ENCODE results near the gene NCKAP5.
"Not testable (repeated sequence)": the region's sequence is repeated elsewhere in the genome, so short reads cannot be mapped to it uniquely, and the experiment has no call there.

The NCKAP5 gene

DNA sequence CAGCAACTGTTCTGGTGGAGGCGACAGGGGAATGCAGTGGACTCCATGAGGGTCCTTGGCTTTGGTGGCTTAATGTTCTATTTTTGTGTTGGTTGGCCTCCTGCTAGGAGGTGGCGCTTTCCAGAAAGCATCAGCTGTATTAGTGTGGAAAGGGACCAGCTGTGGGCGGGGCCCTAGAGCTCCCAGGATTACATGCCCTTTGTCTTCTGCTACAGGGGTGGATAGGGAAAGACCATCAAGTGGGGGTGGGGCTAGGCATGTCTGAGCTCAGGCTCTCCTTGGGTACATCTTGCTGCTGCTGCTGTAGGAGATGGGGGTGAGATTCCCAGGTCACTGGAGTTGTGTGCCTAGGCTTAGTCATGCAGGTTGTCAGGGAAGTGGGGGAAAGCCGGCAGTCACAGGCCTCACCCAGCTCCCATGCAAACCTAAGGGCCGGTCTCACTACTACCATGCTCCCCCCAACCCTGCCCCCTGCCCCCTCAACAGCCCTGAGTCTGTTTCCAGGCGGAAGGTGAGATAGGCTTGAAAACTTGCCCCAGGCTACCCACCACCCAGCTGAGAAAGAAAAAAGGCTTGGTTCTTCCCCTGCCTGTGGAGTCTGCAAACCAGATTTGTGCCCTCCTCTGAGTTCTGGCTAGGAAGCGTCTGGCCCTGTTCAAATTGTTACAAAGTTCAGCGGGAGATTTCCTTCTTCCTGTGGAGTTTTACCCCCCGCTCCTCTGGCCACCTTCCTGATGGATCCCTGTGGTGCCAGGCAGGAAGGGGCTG, 756.9 kb downstream of the NCKAP5 start:
- Histone ChIP-seq H3K23ac (ENCODE audit: low read length) (no peak overlapping the region), H3K18ac (ENCODE audit: low read length) (no peak overlapping the region), H3K36me3 (ENCODE audit: control insufficient read depth in 1 of 2, insufficient read depth in 2 of 2, low read length in 2 of 2) (no peaks in the 10 kb centered on the region), H3K4me3 (ENCODE audit: low read depth, low read length) (no peak overlapping the region), H3K79me2 (ENCODE audit: control insufficient read depth, insufficient read depth, low read length, poor library complexity) (no peaks in the 10 kb centered on the region), H4K8ac (ENCODE audit: low read depth, low read length) (no peak overlapping the region), H3K9ac (ENCODE audit: low read length) (no peak overlapping the region), H3K79me1 (ENCODE audit: low read length) (peaks cover 2% of the 10 kb centered on the region), H4K91ac (ENCODE audit: low read depth, low read length) (no peak overlapping the region), H3K27me3 (ENCODE audit: insufficient read depth, low read length) (no peaks in the 10 kb centered on the region), H2AFZ (ENCODE audit: insufficient read depth, low read length, poor library complexity) (no peak overlapping the region), H3K14ac (ENCODE audit: low read length) (no peak overlapping the region), H3K4me2 (ENCODE audit: low read length) (no peak overlapping the region), H3K4ac (ENCODE audit: low read depth, low read length) (no peak overlapping the region), H3K27ac (ENCODE audit: low read depth, low read length) (no peak overlapping the region), H4K12ac (ENCODE audit: low read depth, low read length) (no peak overlapping the region), H2BK120ac (ENCODE audit: insufficient read depth, low read length, poor library complexity) (no peak overlapping the region), H2BK12ac (ENCODE audit: low read length) (no peak overlapping the region), H3K9me3 (ENCODE audit: insufficient read depth, low read depth, low read length) (peaks cover 2% of the 10 kb centered on the region), H2BK5ac (ENCODE audit: low read depth, low read length, poor library complexity) (no peak overlapping the region), H3K4me1 (ENCODE audit: control insufficient read depth in 1 of 2, insufficient read depth in 2 of 2, low read length in 2 of 2) (peaks cover 0 to 7% of the 10 kb centered on the region in 2 experiments), H2AK5ac (ENCODE audit: low read length) (no peak overlapping the region)
- no peak for DNase-seq
- no CpG with 5 or more reads among the region's 9 CpGs for WGBS (ENCODE audit: extremely low coverage, insufficient coverage, insufficient read length)

- not testable (repeated sequence) for DNase-seq; H2BK12ac ChIP-seq (ENCODE audit: low read length); H3K9me3 ChIP-seq (ENCODE audit: insufficient read depth, low read depth, low read length); H3K36me3 ChIP-seq (ENCODE audit: control insufficient read depth in 1 of 2, insufficient read depth in 2 of 2, low read length in 2 of 2); H3K4me3 ChIP-seq (ENCODE audit: low read depth, low read length); H3K9ac ChIP-seq (ENCODE audit: low read length); H4K8ac ChIP-seq (ENCODE audit: low read depth, low read length); H2AK5ac ChIP-seq (ENCODE audit: low read length); H3K14ac ChIP-seq (ENCODE audit: low read length); H3K4me2 ChIP-seq (ENCODE audit: low read length); H3K4ac ChIP-seq (ENCODE audit: low read depth, low read length); H3K23ac ChIP-seq (ENCODE audit: low read length); H4K91ac ChIP-seq (ENCODE audit: low read depth, low read length); H3K18ac ChIP-seq (ENCODE audit: low read length); H2AFZ ChIP-seq (ENCODE audit: insufficient read depth, low read length, poor library complexity); H3K4me1 ChIP-seq (ENCODE audit: control insufficient read depth in 1 of 2, insufficient read depth in 2 of 2, low read length in 2 of 2); H3K27me3 ChIP-seq (ENCODE audit: insufficient read depth, low read length); H2BK5ac ChIP-seq (ENCODE audit: low read depth, low read length, poor library complexity); H3K27ac ChIP-seq (ENCODE audit: low read depth, low read length); H2BK120ac ChIP-seq (ENCODE audit: insufficient read depth, low read length, poor library complexity); H4K12ac ChIP-seq (ENCODE audit: low read depth, low read length); H3K79me2 ChIP-seq (ENCODE audit: control insufficient read depth, insufficient read depth, low read length, poor library complexity); H3K79me1 ChIP-seq (ENCODE audit: low read length)
- WGBS (ENCODE audit: extremely low coverage, insufficient coverage, insufficient read length), result no CpG with 5 or more reads among the region's 1 CpG
Measured at GRCh38 chr2:132809962-132810361, 758.3 kb downstream of the NCKAP5 start.

GRCh38 chr2:132804051-132804450, 764.2 kb downstream of the NCKAP5 start:
- Histone ChIP-seq H3K18ac (ENCODE audit: low read length) (no peak overlapping the region), H2BK5ac (ENCODE audit: low read depth, low read length, poor library complexity) (no peak overlapping the region), H3K79me1 (ENCODE audit: low read length) (no peaks in the 10 kb centered on the region), H3K27ac (ENCODE audit: low read depth, low read length) (no peak overlapping the region), H3K36me3 (ENCODE audit: control insufficient read depth in 1 of 2, insufficient read depth in 2 of 2, low read length in 2 of 2) (no peaks in the 10 kb centered on the region), H3K23ac (ENCODE audit: low read length) (no peak overlapping the region), H3K9me3 (ENCODE audit: insufficient read depth, low read depth, low read length) (no peaks in the 10 kb centered on the region), H2BK12ac (ENCODE audit: low read length) (no peak overlapping the region), H3K4ac (ENCODE audit: low read depth, low read length) (no peak overlapping the region), H2BK120ac (ENCODE audit: insufficient read depth, low read length, poor library complexity) (no peak overlapping the region), H3K79me2 (ENCODE audit: control insufficient read depth, insufficient read depth, low read length, poor library complexity) (no peaks in the 10 kb centered on the region), H4K8ac (ENCODE audit: low read depth, low read length) (no peak overlapping the region), H2AFZ (ENCODE audit: insufficient read depth, low read length, poor library complexity) (no peak overlapping the region), H4K91ac (ENCODE audit: low read depth, low read length) (no peak overlapping the region), H4K12ac (ENCODE audit: low read depth, low read length) (no peak overlapping the region), H3K4me2 (ENCODE audit: low read length) (no peak overlapping the region), H2AK5ac (ENCODE audit: low read length) (no peak overlapping the region), H3K4me3 (ENCODE audit: low read depth, low read length) (no peak overlapping the region), H3K14ac (ENCODE audit: low read length) (no peak overlapping the region), H3K9ac (ENCODE audit: low read length) (no peak overlapping the region), H3K27me3 (ENCODE audit: insufficient read depth, low read length) (no peaks in the 10 kb centered on the region), H3K4me1 (ENCODE audit: control insufficient read depth in 1 of 2, insufficient read depth in 2 of 2, low read length in 2 of 2) (no peaks in the 10 kb centered on the region)
- no CpG with 5 or more reads among the region's 4 CpGs for WGBS (ENCODE audit: extremely low coverage, insufficient coverage, insufficient read length)
- DNase-seq, result peak in 1 of 2 donors; percentile 2

DNA sequence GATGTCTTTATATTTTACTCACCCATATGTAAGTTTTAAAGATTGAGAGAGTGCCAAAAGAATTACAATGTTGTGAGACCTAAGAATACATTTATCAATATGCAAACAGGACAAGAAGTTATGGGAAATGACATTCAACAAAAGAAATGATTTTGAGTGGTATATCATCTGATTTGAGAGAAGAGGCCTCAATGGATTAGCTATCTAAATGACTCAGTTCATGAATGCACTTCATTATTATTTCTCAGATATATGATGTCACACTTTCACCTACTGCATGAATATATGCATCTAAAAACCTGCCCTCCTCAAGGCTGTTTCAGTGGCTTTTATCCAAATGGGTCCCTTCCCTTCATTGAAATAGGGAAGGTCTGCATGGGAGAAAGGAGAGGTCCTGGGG, 769.9 kb downstream of the NCKAP5 start:
- Histone ChIP-seq H2BK5ac (ENCODE audit: low read depth, low read length, poor library complexity) (no peak overlapping the region), H2BK120ac (ENCODE audit: insufficient read depth, low read length, poor library complexity) (no peak overlapping the region), H3K9ac (ENCODE audit: low read length) (no peak overlapping the region), H3K4ac (ENCODE audit: low read depth, low read length) (no peak overlapping the region), H3K27me3 (ENCODE audit: insufficient read depth, low read length) (no peaks in the 10 kb centered on the region), H4K91ac (ENCODE audit: low read depth, low read length) (no peak overlapping the region), H3K79me2 (ENCODE audit: control insufficient read depth, insufficient read depth, low read length, poor library complexity) (no peaks in the 10 kb centered on the region), H2AFZ (ENCODE audit: insufficient read depth, low read length, poor library complexity) (no peak overlapping the region), H3K14ac (ENCODE audit: low read length) (no peak overlapping the region), H2AK5ac (ENCODE audit: low read length) (no peak overlapping the region), H3K18ac (ENCODE audit: low read length) (no peak overlapping the region), H3K36me3 (ENCODE audit: control insufficient read depth in 1 of 2, insufficient read depth in 2 of 2, low read length in 2 of 2) (no peaks in the 10 kb centered on the region), H3K4me1 (ENCODE audit: control insufficient read depth in 1 of 2, insufficient read depth in 2 of 2, low read length in 2 of 2) (no peaks in the 10 kb centered on the region), H3K23ac (ENCODE audit: low read length) (no peak overlapping the region), H3K27ac (ENCODE audit: low read depth, low read length) (no peak overlapping the region), H3K4me3 (ENCODE audit: low read depth, low read length) (no peak overlapping the region), H3K9me3 (ENCODE audit: insufficient read depth, low read depth, low read length) (no peaks in the 10 kb centered on the region), H3K4me2 (ENCODE audit: low read length) (no peak overlapping the region), H3K79me1 (ENCODE audit: low read length) (no peaks in the 10 kb centered on the region), H4K12ac (ENCODE audit: low read depth, low read length) (no peak overlapping the region), H2BK12ac (ENCODE audit: low read length) (no peak overlapping the region), H4K8ac (ENCODE audit: low read depth, low read length) (no peak overlapping the region)
- no peak for DNase-seq
